VCaP (cell line): Measurements from ENCODE around the gene ACTR3.

Experiments used
- H3K27ac ChIP-seq: fragments of 450-650 bp; 2 replicates; pipeline ENCODE4 v1.5.1; 2017
- CTCF ChIP-seq: fragments of 450-650 bp; conservative IDR thresholded peaks from 2 replicates; pipeline ENCODE4 v1.5.1; 2017; ENCODE audit warnings: mild to moderate bottlenecking, moderate library complexity

The ACTR3 gene

GRCh38 chr2:113861740-113862139 is 28.1 kb upstream of the ACTR3 start:
- no peak overlapping the region for H3K27ac ChIP-seq
- TF ChIP-seq CTCF, result no peak

- TF ChIP-seq CTCF, result no peak
- no peak overlapping the region for H3K27ac ChIP-seq
Observed at GRCh38 chr2:113863144-113863543, 26.7 kb upstream of the ACTR3 start.

GRCh38 chr2:113867571-113867970 is 22.3 kb upstream of the ACTR3 start:
- TF ChIP-seq CTCF, result no peak
- H3K27ac ChIP-seq, result no peak overlapping the region

- no peak for TF ChIP-seq CTCF
- no peak overlapping the region for H3K27ac ChIP-seq
Observed at GRCh38 chr2:113869253-113869652, 20.6 kb upstream of the ACTR3 start.

GRCh38 chr2:113872201-113872600 is 17.7 kb upstream of the ACTR3 start:
- H3K27ac ChIP-seq, result no peak overlapping the region
- no peak for TF ChIP-seq CTCF

GRCh38 chr2:113873867-113874266 is 16.0 kb upstream of the ACTR3 start:
- TF ChIP-seq CTCF, result no peak
- peak overlapping the region; percentile 82 for H3K27ac ChIP-seq

- H3K27ac ChIP-seq, result peak overlapping the region; percentile 82; the same call in 1 of the 2 replicates
- TF ChIP-seq CTCF, result no peak
Observed at GRCh38 chr2:113875135-113875534, 14.8 kb upstream of the ACTR3 start.
